GM19467 (cell line): ENCODE data around the gene EXOC3L1.

Experiments used
- ATAC-seq: cut with Tn5 transposase; IDR thresholded peaks from one replicate; pipeline ENCODE4 v1.9.1; 2021; ENCODE audit warnings: mild to moderate bottlenecking, moderate library complexity; ENCODE audit not compliant: unreplicated experiment

EXOC3L1 gene

DNA sequence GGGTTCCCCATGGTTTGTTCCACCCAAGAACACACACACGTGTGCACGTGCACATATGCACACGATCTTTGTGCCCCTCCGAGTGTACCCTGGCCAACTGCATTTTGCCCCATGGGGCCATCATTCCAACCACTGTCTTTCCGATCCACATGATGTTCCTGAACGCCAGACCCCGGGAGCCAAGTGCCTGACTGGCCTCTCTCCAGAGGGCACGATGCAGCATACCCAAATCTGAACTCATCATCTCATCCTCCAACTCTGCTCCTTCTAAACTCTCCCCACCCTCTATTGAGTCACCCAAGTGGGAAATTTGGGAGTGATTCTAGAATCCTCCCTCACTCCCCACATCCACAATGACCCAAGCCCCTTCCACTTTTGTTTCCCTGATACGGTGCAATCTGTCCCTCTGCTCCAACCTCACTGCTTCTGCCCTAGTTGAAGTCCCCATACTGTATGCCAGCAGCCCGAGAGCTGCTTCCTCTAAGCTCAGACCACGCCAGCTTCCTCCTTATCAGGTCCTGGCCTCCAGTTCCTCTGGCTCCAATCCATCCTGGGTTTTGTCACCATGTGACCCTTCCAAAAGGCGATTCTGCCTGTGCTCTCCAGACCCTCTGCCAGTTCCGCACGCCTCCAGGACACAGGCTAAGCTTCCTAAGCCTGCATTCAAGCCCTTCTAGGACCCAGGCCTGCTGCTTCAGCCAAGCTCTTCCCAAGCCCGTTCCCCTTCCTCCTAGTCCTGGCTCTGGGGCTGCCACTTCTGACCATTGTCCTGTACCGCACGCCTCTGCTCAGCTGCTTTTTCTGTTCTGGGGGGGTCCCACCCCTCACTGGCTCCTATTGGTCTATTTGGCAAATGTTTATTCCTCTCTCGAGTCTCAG, 26.9 kb upstream of the EXOC3L1 start:
- ATAC-seq, result no peak

DNA sequence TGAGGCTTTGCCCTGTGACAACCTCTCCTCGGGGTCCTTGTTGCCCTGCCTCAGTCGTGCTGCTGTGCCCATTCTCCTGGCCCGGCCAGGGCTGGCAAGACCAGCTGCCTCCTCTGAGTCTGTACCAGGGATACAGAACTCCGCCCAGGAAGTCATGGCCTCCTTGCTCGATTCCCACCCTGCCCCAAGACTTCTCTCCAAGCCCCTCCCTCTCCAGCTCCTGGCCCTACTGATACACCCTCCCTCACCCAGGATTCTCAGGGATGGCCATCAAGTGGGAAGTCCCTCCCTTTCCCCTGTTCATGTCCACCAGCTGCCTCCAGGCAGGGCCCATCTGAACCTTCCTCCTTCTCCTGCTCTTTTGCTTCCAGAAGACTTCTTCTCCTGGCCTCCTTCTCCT, 25.8 kb upstream of the EXOC3L1 start:
- ATAC-seq, result no peak

DNA sequence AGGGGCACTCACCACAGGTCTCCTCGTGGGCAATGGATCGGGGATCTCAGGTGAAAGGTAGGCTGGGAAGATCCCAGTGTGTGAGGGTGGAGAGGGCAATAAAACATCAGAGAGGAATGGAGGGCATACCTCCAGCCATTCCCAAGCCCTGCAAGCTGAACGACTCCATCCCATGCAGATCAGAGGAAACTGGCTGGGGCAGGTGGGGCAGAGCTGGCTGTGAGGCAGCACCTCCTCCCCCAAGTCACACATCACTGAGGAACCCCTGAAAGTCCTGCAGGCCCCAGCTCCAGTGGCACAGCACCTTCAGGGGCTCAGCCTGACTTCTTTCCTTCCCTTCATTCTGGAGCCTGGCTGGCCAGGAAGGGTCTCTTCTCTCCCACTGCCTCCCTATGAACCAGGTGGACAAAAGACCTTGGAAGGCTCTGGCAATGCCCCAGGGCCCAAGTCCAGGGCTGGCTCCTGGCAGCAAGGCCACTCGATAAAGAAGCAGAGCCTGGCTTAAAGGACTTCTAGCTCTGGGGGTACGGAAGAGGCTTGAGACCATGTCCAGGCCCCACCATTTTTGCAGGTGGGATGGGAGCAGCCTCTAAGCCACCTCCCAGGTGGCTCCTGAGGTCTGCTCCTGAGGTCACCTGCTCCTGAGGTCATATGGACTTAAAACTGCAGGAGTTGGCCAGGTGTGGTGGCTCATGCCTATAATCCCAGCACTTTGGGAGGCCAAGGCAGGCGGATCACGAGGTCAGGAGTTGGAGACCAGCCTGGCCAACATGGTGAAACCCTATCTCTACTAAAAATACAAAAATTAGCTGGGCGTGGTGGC, 23.5 kb upstream of the EXOC3L1 start:
- no peak for ATAC-seq

DNA sequence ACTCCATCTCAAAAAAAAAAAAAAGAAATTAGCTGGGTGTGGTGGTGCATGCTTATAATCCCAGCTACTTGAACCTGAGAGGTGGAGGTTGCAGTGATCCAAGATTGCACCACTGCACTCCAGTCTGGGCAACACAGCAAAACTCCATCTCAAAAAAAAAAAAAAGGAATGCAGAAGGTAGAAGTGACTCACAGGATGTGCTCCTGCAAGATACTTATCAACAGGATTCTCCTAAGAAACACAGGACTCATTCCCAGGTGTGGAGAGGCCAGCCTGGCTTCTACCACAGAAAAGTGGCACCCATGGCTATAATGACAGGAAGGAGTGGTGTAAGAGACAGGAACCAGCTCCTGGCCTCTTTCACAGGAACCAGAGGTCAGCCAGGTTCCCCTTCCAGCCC, 22.8 kb upstream of the EXOC3L1 start:
- no peak for ATAC-seq

DNA sequence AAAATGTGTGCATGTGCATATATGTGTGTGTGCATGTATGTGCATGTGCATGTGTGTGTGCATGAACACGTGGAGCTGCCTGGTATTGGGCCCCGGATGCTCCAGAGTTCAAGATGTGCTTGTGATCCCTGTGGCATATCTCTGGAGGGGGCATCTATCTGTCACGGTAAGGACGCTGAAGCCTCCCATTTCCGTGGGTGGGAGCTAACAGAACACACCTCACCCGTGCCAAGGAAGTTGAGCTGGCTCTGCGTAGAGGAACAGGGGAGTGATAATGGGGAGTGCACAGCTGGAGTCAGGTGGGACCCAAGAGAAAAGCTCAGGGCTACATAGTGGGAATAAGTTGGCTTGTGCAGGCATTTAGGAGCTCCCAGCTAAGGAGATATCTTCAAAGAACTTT, 21.7 kb upstream of the EXOC3L1 start:
- no peak for ATAC-seq

DNA sequence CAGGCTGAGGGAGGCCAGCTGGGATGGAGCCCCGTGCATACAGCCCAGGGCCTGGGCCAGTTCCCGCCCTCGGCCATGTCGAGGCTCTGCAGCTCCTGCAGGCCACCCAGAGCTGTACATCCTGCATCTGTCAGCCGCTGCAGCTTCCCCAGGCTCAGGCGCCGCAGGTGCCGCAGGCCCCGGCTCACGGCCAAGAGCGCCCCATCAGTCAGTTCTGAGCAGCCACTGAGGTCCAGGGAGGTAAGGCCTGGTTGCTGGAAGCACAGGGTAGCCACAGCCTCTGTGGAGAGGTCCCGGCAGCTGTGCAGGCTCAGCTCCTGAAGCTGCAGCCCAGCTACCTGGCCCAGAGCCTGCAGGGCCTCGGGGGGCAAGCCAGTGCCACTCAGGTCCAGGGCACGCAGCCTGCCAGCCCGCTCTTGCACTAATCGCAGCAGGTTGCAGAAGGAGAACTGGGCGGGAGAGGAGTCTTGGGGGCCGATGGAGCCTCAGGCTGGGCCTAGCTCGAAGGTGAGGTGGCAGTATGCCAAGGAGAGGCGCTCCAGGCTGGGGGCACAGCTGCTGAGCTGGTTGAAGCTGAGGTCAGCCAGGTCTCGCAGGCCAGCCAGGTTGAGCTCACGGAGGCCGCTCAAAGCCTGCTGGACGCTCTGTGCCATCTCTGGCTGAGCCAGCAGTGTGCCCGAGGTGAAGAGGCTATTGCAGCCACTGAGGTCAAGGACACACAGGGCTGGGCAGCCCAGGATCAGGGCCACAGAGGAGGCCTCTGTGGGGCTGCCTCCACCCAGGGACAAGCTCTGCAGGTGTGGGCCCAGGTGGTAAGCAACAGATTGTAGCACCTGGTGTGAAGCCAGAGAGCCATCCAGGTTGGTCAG, 20.4 kb upstream of the EXOC3L1 start:
- no peak for ATAC-seq

DNA sequence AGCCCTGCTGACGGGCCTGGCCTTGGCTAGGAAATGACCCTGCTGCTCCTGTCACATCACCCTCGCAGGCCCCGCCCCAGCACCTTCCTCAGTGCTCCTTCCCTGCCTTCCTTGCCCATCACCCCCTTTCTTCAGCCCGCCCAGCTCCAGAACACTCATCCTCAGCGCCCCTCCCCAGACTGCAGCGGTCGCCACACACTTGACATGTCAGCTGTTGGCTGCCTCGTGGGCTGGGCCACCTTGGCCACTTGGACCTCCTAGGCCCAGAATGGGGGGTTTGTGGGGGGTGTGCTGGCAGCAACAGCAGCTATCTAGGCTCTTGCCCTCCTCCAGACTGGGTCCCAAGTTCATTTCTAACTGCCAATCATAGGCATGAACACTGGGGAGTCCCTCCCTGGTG, 19.6 kb upstream of the EXOC3L1 start:
- no peak for ATAC-seq

DNA sequence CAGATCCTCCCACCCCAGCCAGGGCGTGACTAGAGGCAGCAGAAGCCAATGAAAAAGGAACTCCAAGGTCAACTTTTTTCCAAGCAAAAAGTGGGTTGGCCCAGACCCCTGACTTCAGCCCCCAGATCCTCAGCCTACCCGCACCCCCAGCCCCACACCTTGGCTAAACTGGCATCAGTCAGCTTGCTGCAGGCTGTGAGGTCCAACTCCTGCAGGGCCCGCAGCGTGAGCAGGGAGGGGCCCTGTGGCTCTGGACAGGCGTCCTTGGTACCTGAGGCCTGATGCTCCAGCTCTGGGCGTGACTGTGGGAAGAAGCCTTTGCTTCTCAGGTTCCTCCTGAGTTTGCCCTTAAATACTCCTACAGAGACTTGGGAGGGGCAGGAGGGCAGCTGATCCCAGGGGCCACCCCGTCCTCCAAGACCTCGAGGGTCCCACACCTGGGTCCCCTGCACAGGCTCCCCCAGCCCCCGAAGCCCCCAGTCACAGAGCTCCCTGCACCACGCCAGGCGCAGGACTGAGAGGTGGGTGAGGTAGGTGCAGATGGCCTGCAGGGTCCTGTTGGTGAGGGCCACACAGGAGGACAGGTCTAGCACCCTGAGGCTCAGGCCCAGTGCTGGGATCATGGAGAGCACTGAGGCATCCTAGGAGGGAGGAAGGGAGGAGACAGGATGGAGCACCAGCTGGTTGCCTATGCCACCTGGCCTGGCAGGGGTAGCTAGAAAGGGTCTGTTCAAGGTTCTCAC, 18.4 kb upstream of the EXOC3L1 start:
- ATAC-seq, result no peak

DNA sequence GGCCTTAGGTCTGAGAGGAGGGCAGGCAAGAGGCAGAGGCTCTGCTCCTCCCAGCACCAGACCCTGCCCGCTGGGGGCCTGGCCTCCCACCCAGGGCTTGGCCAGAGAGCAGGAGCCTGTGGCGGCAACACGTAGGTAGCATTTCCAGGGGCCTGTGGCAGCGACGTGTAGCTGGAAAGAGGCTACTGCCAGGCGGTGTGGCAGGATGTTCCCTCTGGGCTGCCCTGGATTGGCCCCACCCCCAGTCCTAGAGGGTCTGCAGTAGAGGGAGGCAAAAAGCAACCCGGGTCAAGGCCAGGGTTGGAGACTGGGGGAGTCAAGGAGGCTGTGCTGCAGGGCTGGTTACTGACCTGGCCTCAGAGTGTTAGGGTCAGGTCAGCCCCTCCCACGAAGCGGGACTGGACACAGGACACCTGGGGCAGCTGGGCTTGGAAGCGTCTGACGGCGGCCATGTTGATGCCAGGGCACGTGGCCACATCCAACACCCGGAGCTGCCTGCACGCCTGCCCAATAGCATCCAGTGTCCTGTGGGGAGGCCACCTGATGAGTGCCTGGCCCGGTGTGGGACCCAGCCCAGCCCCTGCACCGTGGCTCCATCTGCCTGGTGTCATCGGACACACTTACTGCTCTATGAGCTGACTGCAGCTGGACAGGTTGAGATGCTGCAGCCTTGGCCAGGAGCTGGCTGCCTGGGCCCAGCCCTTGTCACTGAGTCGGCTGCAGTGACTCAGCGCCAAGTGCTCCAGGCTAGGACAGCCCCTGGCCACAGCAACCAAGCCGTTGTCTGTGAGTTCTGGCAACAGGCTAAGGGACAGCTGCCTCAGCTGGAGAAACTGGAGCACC, 17.5 kb upstream of the EXOC3L1 start:
- ATAC-seq, result no peak

DNA sequence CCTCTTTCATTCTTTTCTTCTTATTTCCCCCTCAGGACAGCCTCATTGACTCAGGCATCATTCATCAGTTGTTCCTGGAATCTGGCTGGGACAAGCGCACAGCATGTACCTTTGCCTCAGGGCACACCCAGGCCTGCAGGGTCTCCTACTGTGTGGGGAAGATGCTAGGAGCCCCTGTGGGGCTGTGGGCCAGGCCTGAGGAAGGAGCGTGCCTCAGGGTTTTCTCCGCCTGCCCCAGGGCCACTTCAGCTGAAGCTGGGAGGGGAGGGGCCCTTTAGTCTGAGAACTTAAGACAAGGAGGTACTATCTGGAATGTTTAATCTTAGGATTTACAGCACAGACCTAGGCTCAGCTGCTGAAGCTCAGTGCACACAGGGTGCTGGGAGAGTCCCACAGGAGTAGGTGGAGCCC, 16.9 kb upstream of the EXOC3L1 start:
- no peak for ATAC-seq

DNA sequence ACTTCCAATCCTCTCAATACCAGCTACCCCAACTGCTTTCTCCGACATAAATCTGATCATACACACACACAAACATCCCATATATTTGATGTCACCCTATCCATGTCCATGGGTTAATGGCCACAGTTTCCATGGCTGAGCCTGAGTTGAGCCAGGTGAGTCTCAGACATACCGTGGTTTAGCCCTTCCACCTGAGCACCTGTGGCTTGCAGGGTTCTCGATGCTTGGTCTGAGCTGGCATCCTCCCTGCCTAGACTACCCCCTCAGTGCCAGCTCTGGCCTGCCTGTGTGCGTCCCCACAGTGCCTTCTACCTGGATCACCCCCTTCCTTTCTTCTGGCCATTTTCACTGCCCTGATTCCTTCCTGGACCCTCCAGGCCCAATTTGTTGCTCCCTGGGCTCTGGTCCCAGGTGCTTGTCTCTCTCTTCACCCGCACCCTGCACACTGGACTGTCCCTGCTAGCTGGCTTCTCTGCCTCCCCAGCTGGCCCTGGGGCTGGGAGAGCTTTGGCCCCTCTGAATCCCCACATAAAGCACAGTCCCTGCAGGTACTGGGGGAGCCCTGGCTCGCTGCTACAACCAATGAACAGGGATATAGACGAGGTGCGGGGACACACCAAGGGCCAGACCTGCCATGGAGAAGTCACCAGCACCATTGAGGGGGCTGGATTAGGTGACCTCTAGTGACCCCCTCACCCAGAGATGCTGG, 16.3 kb upstream of the EXOC3L1 start:
- ATAC-seq, result no peak

DNA sequence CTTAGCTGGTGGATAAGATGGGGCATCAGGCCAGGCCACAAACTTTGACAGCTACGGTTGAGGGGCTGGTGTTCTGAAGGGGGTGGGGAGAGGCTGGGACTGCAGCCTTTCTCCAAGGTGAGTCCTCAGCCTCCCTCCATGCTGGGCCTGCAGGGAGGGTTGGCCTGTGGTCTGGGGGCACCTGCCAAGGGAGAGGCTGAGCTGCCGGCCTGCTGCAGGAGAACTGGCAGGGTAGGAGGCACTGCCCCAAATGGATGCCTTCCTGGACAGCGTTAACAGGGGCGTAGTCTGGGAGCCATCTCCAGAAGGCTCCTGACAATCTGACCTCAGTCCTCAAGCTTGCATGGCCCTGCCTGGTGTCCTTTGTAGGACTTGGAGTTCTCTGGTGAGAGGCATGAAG, 14.1 kb upstream of the EXOC3L1 start:
- ATAC-seq, result no peak

DNA sequence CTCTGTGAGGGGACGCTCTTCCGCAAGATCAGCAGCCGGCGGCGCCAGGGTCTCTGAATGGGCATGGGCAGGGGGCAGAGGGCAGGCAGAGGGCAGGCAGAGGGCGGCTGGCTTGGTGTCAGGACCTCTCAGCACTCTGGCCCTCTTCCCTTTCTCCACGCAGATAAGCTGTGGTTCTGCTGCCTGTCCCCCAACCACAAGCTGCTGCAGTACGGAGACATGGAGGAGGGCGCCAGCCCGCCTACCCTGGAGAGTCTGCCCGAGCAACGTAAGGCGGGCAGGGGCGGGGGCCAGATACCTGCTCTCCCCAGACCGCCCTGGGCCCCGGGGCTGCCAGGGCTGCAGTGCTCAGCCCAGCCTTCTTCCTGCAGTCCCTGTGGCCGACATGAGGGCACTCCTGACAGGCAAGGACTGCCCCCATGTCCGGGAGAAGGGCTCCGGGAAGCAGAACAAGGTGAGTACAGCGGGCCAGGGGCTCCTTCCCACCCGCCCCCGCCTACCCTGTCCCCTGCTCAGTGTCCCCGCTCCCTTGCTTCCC, 13.1 kb upstream of the EXOC3L1 start:
- ATAC-seq, result no peak

DNA sequence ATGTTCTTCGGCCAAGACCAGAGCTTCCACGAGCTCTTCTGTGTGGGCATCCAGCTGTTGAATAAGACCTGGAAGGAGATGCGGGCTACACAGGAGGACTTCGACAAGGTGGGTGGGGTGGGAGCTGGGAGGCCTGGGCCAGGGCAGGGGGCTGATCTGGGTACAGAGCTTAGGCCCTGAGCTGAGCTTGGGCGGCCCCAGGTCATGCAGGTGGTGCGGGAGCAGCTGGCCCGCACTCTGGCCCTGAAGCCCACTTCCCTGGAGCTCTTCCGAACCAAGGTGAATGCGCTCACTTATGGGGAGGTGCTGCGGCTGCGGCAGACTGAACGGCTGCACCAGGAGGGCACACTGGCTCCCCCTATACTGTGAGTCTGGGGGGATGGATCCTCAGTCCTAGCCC, 12.5 kb upstream of the EXOC3L1 start:
- no peak for ATAC-seq

DNA sequence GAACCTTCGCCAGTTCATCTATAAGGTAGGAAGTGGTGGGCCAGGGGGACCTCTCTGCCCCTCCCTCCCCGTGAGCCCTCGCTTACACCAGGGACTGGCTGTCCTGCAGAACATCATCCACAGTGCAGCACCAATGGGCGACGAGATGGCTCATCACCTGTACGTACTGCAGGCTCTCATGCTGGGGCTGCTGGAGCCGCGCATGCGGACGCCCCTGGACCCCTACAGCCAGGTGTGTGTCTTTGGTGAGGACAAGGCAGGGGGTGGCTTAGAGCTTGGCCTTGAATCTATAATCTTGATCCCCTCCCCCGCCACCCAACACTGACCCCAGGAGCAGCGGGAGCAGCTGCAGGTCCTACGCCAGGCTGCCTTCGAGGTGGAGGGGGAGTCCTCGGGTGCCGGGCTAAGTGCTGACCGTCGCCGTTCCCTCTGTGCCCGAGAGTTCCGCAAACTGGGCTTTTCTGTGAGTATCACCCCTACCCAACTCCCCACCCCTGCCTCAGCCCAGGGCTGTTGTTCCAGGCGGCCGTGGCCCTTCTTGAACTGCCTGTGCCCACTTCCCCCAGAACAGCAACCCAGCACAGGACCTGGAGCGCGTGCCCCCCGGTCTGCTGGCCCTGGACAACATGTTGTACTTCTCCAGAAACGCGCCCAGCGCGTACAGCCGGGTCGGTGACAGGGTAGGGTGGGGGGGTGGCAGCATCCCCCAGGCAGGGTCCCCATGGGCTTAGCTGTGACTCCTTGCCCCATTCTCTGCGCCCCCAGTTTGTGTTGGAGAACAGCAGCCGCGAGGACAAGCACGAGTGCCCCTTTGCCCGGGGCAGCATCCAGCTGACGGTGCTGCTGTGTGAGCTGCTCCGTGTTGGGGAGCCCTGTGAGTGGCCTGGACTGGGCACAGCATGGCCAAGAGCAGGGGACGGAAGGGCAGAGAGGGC, 11.7 kb upstream of the EXOC3L1 start:
- no peak for ATAC-seq

DNA sequence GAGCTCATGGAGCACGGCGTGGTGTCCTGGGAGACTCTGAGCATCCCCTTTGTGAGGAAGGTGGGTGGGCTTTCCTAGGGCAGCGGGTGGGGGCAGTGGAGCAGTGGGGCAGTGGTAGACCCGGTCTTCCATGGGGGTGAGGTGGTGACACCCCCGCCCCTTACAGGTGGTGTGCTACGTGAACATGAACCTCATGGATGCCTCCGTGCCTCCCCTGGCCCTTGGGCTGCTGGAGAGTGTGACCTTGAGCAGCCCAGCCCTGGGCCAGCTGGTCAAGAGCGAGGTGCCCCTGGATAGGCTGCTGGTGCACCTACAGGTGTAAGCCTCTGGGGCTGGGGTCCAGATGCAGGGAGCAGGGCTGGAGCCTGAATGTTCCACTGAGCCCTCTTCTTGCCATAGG, 10.6 kb upstream of the EXOC3L1 start:
- no peak for ATAC-seq

DNA sequence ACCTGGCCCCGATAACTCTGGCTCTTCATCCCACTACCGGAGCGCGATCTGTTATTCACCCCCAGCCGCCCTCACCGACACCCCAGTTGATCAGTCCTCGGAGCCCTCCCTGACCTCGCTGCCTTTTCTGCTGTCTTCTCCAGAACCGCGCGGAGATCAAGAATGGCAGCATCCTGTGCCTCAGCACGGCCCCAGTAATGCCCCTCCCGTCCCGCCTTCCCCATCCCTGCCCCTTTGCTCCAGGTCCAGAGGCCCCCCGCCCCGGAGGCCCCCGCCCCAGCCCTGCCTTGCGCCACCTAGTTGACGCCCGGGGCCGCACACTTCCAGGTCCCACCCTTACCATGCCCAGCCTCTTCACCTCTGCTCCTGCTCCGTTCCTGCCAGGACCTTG, 9.9 kb upstream of the EXOC3L1 start:
- ATAC-seq, result no peak
